Esophagus squamous epithelium (tissue), 5 donors: Measurements from ENCODE around the gene PRKG1. TPM values are rescaled to one million over a fixed set of nuclear protein-coding genes. Genes with fewer than 3 reads are reported as not detected.

ENCODE experiments used
- DNase-seq: peaks from one replicate; lab custom pipeline; 2025; lab: John Stamatoyannopoulos, UW
- H3K27ac ChIP-seq, 4 donors: fragments of 200-600 bp; sonication (generic); one replicate each; pipeline ENCODE4 v1.5.1; 2016 to 2019; ENCODE audit warnings: mild to moderate bottlenecking in 1 of 4
- H3K27me3 ChIP-seq, 4 donors: fragments of 200-600 bp; sonication (generic); 1 replicate in 3 of 4; 2 replicates in 1 of 4; pipeline versions ENCODE4 v1.5.1 to v1.6.0; 2017 to 2021; ENCODE audit warnings: antibody characterized with exemption in 1 of 4
- H3K36me3 ChIP-seq, 3 donors: fragments of 200-600 bp; sonication (generic); one replicate each; pipeline ENCODE4 v1.5.1; 2016 to 2019
- H3K4me1 ChIP-seq, 3 donors: fragments of 200-600 bp; sonication (generic); one replicate each; pipeline ENCODE4 v1.5.1; 2017 to 2019
- H3K4me3 ChIP-seq, 4 donors: fragments of 200-600 bp; sonication (generic); 1 replicate in 3 of 4; 2 replicates in 1 of 4; pipeline ENCODE4 v1.5.1; 2016 to 2019; ENCODE audit warnings: mild to moderate bottlenecking in 2 of 4, moderate library complexity in 1 of 4
- H3K9me3 ChIP-seq, 3 donors: fragments of 200-600 bp; sonication (generic); one replicate each; pipeline ENCODE4 v1.5.1; 2016 to 2019
- POLR2A ChIP-seq, 4 donors: fragments of 450-650 bp; IDR thresholded peaks; one replicate each; pipeline ENCODE4 v1.6.1; 2017; ENCODE audit warnings: antibody characterized with exemption in 4 of 4, mild to moderate bottlenecking in 4 of 4, moderate library complexity in 3 of 4
- WGBS, 2 donors: methylation state at CpG; one replicate each; pipeline ENCODE4 v1.1.5; 2018; 5-methylcytosine and 5-hydroxymethylcytosine counted together
- intact Hi-C: fragments of 100-400 bp; cut with DNase I; formaldehyde crosslinking; loops from one replicate; pipeline ENCODE4 v1.15.0; 2022
- total RNA-seq, 4 donors: library from RNA; depleted of rRNA; stranded (reverse); fragments of >200 nt; gene quantifications; one replicate each; pipeline ENCODE4 v1.1.0, GENCODE V29; 2016
- TF ChIP-seq, protein P1 (sequence below), 6 experiments: fragments of 450-650 bp in 4 of 6; fragments of 200-600 bp in 2 of 6; sonication (generic) in 2 of 6; IDR thresholded peaks; one replicate each; pipeline ENCODE4 v1.5.1; 2016 to 2019; ENCODE audit warnings: antibody characterized with exemption in 6 of 6, mild to moderate bottlenecking in 4 of 6, moderate library complexity in 4 of 6
- donor health status: DM: yes; HTN: yes; CAD: no.

Gene PRKG1
- total RNA-seq, 4 donors from 2014 or later: 2.0 to 10.9 (median 3.8) TPM

DNA sequence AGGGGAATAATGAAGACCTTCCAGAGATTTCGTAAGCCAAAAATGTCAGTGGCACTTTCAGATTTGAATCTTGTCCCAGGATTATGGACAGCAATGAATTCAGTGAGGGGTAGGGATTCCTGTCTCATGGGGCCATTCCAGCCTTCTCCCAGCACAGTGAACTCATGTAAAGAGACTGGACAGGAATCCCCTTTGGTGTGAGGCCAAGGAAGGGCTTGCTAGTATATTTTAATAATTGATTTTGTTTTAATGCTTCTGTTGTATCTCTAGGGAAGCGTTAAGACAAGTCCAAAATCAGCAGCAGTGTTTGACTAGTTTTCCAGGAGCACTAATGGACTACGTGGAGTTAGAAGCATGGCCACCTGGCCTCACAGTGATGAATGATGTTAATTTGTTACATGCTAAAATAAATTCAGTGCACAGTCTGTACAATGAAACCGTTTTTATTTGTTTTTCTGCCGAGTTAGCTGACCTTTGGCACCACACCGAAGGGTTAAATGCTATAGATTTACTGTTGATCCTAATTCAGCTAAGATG, 1025.8 kb downstream of the PRKG1 start:
- WGBS, 2 donors: 41 to 51% methylated on average over 6 of the region's 6 CpGs
- no peak for DNase-seq

DNA sequence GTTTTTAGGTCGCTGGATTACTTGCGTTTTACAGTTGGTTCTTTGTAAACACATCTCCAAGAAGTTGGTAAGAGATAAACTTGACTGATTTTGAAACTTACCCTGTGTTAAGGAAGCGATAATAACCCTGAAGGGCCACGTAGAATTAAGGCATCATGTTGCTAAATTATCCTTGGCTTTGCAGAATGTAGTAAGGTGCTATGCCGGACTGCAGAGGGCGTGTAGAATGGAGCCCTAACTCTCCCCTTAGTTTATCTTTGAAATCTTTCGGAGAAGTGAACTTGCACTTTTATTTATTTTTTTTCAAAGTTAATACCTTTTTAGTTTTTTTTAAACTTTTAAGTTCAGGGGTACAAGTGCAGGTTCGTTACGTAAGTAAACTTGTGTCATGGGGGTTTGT, 1031.0 kb downstream of the PRKG1 start:
- Histone ChIP-seq H3K9me3 (no peaks in the 10 kb centered on the region), H3K27ac (no peak overlapping the region), H3K36me3 (no peaks in the 10 kb centered on the region), H3K4me1 (no peaks in the 10 kb centered on the region), H3K27me3 (no peaks in the 10 kb centered on the region), H3K4me3 (no peak overlapping the region)
- intact Hi-C loops: no loop called here
- 72 to 86% methylated on average over 9 of the region's 9 CpGs for WGBS, 2 donors
- no peak for DNase-seq
- TF ChIP-seq, protein P1, sequence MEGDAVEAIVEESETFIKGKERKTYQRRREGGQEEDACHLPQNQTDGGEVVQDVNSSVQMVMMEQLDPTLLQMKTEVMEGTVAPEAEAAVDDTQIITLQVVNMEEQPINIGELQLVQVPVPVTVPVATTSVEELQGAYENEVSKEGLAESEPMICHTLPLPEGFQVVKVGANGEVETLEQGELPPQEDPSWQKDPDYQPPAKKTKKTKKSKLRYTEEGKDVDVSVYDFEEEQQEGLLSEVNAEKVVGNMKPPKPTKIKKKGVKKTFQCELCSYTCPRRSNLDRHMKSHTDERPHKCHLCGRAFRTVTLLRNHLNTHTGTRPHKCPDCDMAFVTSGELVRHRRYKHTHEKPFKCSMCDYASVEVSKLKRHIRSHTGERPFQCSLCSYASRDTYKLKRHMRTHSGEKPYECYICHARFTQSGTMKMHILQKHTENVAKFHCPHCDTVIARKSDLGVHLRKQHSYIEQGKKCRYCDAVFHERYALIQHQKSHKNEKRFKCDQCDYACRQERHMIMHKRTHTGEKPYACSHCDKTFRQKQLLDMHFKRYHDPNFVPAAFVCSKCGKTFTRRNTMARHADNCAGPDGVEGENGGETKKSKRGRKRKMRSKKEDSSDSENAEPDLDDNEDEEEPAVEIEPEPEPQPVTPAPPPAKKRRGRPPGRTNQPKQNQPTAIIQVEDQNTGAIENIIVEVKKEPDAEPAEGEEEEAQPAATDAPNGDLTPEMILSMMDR (IDR thresholded peaks at IDR 0.05): no peak
- TF ChIP-seq POLR2A (IDR thresholded peaks at IDR 0.05): no peak

More for the DNA sequence above, 1025.8 kb downstream of the PRKG1 start:
- Histone ChIP-seq H3K27ac (no peak overlapping the region), H3K4me1 (no peaks in the 10 kb centered on the region), H3K9me3 (no peaks in the 10 kb centered on the region), H3K36me3 (no peaks in the 10 kb centered on the region), H3K4me3 (no peak overlapping the region), H3K27me3 (no peaks in the 10 kb centered on the region)
- intact Hi-C loops: no loop called here
- TF ChIP-seq POLR2A (IDR thresholded peaks at IDR 0.05): no peak
- TF ChIP-seq, protein P1 (IDR thresholded peaks at IDR 0.05): no peak

DNA sequence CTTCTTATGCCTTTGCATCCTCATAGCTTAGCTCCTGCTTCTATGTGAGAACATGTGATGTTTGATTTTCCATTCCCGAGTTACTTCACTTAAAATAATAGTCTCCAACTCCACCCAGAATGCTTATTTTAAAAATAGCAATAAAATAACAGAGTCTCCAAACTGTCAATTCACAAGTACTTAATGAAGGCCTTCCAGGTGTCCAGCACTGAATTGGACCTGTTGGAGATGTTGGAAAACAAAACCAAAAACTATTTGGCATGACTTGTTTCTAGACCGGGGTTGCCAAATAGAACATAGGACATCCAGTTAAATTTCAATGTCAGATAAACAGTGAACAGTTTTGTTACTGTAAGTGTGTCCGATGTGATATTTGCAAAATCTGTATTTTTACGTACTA, 1031.7 kb downstream of the PRKG1 start:
- Histone ChIP-seq H3K27me3 (no peaks in the 10 kb centered on the region), H3K36me3 (no peaks in the 10 kb centered on the region), H3K9me3 (no peaks in the 10 kb centered on the region), H3K4me3 (no peak overlapping the region), H3K4me1 (no peaks in the 10 kb centered on the region), H3K27ac (no peak overlapping the region)
- WGBS, 2 donors: 77 to 89% methylated on average over 4 of the region's 4 CpGs
- intact Hi-C loops: no loop called here
- DNase-seq: no peak
- TF ChIP-seq, protein P1 (IDR thresholded peaks at IDR 0.05): no peak
- TF ChIP-seq POLR2A (IDR thresholded peaks at IDR 0.05): no peak

GRCh38 chr10:52106899-52107298, 1032.6 kb downstream of the PRKG1 start:
- no peak overlapping the region for H3K4me3 ChIP-seq
- no peak for TF ChIP-seq POLR2A (IDR thresholded peaks at IDR 0.05)
- TF ChIP-seq, protein P1 (IDR thresholded peaks at IDR 0.05): no peak
- no peaks in the 10 kb centered on the region for H3K4me1 ChIP-seq
- intact Hi-C loops: no loop called here
- no peaks in the 10 kb centered on the region for H3K27me3 ChIP-seq
- H3K9me3 ChIP-seq: no peaks in the 10 kb centered on the region
- no peak for DNase-seq
- H3K27ac ChIP-seq: no peak overlapping the region
- no peaks in the 10 kb centered on the region for H3K36me3 ChIP-seq

GRCh38 chr10:52108236-52108635, 1033.9 kb downstream of the PRKG1 start:
- no peaks in the 10 kb centered on the region for H3K4me1 ChIP-seq
- TF ChIP-seq POLR2A (IDR thresholded peaks at IDR 0.05): no peak
- TF ChIP-seq, protein P1 (IDR thresholded peaks at IDR 0.05): no peak
- no peaks in the 10 kb centered on the region for H3K9me3 ChIP-seq
- intact Hi-C loops: no loop called here
- 94 to 100% methylated on average over 1 of the region's 1 CpG for WGBS, 2 donors
- no peaks in the 10 kb centered on the region for H3K27me3 ChIP-seq
- no peak overlapping the region for H3K4me3 ChIP-seq
- no peak overlapping the region for H3K27ac ChIP-seq
- H3K36me3 ChIP-seq: no peaks in the 10 kb centered on the region
- no peak for DNase-seq
